Bone marrow (tissue), 2 donors: ENCODE data around the gene DRAXIN.

Experiments
- DNase-seq, 2 donors: peaks; one replicate each; lab custom pipeline; 2025; lab: John Stamatoyannopoulos, UW

The DRAXIN gene

DNA sequence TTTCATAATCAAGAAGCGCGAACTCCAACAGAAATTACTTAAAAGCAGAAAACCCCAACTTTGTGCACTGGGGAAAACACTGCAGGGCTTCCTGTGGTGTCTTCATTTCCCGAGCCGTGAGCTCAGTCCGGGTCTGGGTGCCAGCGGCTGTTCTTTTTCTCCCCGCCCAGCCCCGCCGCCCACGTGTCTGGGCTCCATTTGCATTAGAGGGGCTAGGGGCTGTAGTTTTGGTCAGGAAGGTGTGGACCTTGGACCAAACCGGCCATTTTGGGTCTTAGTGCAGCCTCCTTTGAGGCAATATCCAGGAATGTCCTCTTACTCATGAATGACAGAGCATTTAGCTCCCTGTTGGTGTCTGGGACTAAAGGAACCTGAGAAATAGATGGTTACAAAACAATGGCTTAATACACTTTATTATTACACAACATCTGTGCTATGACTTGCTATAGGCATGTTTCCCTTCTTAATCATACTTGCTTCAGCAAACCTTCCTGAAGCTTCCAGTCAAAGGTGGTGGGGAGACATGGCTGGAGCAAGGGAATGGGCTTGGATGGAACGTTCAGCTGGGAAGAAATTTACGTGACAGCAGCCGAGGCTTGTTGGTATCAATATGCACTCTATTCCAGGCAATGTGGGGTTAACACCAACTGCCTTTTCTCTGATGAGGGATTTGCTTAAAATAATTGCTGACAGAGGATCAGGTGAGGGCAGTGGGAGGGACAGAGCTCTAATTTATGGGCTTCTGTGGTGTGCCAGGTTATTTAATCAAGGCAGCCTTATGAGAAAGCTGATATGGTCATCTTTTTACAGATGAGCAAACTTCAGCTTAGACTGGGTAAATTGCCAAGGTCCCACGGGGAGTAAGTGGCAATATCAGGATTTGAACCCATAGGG lies 45.5 kb downstream of the DRAXIN start:
- DNase-seq: peak; percentile 32 to 90

DNA sequence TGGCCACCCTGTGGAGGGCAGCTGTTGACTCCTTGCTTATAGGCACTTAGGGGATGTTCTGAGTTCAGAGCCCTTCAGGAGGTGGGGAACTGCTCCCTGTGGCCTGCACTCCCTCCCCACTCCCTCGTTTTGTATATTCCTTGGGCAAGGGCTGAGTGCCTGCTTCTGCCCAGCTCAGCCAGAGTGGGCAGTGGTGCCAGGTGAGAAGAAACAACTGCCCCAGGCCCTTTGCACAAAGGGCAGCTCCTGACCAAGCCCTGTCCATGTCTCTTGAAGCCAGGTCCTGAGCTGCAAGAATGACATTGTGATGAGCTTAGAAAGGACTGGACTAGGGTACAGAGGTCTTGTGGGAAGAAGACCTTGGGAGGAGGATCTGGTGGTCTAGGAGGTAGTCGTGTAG lies 46.6 kb downstream of the DRAXIN start:
- no peak for DNase-seq

DNA sequence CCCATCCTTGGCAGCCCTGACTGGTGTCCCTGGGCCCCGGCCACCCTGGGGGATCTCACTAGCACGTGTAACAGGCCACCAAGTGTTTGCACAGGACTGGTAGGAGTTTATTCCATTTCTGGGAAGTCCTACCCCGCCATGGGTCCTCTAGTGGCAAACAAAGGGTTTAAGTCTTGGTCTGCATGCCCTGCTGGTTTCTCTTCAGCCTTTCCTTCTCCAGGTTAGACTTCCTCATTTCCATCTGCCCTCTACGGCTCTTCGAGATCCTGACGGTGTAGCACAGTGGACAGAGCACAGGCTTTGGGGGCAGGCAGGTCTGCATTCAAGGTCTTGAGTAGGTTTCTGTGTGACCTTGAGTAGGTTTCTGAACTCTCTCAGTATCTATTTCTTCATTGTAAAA lies 47.3 kb downstream of the DRAXIN start:
- no peak for DNase-seq

DNA sequence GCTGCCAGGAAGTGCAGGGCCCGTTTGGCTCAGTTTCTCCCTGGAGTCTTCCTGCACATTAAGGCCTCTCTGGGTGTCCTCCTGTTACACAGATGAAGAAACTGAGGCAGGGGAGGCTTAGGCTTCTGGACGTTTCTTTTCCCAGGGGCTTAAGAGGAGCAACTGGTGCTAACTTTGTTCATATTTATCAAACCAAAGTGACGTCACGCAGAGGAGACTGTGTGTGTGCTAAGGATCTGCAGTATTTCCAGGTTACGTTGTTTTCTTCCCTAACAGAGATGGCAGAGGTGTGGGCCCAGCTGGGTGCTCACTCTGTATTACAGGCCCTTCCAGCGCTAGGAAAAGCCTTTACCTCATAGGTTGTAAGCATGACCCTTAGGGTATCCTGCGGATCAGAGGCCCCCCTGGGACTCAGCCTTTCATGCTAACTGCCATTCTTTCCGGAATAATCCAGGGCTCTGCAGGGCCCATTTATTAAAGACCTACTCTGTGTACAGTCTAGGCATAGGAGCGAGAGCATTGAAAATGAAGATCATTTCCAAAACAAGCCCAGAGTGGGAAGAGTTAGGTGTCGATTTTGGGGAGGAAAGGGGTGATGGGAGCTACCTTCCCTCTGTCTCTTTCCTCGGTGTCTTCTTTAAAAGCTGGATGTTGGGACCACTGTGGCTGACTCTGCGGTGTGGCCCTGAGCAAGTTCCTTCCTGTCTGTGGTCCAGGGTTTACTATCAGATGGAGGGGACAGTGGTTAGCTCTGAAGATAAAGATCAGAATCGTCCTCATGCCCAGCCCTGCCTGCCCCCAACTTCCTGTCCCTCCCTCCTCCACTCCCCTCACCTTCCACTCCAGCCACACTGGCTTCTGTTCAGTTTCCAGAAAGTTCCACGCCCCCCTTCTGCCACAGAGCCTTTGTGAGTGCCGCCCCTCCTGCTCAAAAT lies 49.0 kb downstream of the DRAXIN start:
- peak in 1 of 2 donors; percentile 43 for DNase-seq

DNA sequence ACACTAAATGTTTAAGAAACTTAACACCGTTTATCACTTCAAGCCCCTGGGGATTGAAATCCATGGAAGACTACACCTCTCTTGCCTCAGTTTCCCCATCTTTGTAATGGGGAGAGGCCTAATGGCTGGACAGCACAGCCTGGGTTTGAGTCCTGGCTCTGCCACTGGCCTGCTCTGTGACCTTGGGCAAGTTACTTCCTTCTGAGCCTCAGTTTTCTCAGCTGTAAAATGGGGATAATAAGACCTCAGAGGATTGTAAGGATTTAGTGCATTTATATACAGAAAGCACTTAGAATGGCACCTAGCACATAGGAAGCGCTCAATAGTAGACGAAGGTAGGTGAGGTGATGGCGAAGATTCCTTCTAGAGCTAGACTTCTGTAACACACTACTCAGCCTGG lies 50.0 kb downstream of the DRAXIN start:
- DNase-seq: no peak

DNA sequence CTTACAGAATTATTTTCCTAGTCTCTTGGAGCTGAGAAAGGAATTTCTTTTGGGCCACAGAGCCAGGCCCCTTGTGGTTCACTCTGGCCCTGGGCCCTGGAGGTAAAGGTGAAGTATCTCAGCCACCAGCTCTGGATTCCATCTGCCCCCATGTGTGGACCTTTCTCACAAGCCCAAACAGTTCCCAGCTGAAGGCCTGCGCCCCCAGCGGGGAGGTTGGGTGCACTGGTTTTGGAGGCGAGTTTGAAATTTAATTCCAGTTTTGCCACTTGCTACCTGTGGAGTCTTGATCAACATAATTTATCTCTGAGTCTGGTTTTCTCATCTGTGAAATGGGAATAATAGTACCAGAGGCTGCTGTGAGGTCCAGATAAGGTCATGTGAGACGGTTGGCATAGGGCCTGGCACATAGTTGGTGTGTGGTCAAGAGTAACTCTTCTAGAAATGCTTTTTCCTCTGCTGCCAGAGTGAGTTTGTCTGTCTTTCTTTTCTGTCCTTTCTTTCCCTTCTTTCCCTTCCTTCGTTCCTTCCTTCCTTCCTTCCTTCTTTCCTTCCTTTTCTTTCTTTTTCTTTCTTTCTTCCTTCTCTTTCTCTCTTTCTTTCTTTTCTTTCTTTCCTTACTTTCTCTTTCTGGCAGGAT lies 50.5 kb downstream of the DRAXIN start:
- no peak for DNase-seq

DNA sequence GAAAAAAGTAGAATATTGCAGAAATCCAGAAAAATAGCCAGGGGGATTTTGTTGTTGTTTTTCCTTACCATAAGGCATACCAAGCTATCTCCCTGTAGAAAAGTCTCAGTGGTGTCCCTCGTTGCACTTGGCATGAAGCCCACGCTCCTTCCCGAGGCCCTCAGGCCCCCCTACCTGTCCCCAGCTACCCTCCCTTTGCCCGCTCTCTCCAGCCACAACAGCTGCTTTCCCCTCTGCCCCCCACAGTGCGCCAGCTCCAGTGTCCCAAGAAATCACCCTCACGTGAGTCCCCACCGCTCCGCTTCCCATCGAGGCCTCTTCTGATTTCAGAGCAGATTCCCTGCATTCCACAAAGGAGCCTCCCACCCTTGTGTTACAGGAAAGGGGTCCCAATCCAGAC lies 52.8 kb downstream of the DRAXIN start:
- DNase-seq: no peak

DNA sequence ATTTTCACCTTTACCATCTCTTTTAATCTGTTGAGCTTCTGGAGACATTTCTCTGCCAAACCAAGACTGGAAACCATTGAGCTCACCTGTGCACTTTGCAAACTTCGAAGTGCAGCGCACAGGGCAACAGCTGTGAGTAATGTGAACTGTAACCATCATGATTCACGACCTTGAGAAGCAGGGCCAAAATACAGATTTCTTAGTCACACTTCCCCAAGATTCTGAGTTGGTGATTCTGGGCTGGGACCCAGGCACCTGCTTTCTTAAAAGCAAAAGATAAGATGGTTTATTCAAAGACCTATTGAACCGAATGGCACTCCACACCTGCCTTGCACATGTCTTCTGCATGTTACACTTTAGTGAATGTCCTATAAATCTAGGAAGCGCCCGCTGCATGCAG lies 54.6 kb downstream of the DRAXIN start:
- no peak for DNase-seq

DNA sequence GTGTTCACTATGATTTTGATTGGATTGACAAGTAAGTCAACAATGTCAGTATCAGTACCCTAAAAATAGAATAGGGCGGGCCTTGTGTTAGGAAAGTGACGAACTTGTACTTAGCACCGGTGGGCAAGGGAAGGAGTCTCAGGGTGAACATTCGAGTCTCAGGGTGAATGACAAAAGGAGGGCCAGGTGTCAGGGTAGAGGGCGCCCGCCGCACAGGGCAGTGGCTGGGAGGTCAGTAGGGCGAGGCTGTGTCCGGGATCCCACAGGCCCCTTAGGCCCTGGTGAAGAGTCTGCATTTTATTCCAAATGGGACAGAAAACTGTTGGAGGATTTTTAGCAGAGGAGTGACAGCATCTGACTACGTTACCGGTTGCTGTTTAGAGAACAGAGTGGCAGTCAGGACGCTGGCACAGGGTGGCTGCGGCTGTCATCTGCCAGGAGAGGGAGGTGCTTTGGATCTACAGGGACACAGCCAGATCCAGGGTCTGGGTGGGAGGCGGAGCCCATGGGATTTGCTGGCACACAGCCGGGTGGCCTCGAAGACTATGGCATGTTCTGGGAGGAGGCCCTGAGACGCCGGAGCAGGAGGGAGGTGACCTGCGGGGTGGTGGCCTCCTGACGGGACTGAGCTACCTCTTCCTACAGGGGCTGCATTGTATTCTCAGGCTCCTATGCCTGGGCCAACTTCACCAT lies 55.4 kb downstream of the DRAXIN start:
- DNase-seq: no peak

DNA sequence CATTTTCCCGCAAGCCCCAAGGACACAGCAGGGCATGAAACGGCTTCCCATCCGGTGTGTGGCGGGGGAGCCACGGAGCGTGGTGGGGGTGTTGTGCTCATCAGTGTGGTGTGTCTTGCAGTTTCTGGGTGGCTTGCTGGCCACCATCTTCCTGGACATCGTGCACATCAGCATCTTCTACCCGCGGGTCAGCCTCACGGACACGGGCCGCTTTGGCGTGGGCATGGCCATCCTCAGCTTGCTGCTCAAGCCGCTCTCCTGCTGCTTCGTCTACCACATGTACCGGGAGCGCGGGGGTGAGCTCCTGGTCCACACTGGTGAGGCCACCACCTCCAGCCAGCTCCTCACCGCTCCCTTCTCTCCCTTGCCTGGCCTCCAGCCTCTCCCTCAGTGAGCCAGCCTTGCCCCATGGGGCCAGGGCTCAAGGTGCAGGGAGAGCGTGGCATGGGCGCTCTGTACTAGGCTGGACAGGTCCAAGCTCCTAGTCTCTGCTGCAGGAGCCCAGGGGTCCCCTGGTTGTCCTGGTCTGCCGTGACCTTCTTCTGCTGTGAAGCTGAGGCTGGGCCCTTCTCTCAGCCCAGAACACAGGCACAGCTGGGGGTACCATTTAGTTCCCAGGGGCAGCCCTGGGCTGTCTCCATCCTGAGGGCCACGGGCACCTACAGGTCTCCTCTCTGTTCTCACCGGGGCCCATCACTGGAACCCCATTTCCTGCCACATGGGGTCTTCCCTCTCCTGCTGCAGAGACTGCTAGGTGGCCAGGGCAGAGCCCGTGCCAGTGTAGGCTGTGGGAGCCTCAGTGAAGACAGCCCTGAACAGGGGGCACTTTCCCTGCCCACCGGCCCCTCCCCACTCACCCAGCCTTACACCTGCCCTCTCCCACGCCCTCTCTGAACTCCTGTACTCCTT lies 57.0 kb downstream of the DRAXIN start:
- no peak for DNase-seq

DNA sequence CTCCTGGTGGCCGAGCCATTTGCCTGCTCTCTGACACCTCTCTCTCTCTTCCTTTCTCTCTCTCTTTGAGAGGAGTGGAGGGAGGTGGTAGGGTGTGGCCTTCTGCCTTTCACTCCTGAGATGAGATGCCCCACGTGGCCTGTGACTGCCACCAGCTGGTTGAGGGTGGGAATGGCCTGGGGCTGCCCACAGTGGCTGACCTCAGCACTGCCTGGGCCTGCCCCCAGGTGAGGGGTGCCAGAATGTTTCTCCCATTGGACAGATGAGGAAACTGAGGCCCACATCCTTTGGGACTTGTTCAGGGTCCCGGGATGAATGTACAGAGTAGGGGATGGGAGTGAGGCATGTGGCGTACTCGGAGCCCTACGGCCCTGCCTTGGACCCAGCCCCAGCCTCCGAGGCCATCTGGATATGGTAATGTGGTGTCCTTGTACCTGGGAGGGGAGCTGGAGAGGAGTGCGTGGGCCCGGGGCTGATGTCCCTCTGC lies 57.7 kb downstream of the DRAXIN start:
- DNase-seq: peak in 1 of 2 donors; percentile 23

DNA sequence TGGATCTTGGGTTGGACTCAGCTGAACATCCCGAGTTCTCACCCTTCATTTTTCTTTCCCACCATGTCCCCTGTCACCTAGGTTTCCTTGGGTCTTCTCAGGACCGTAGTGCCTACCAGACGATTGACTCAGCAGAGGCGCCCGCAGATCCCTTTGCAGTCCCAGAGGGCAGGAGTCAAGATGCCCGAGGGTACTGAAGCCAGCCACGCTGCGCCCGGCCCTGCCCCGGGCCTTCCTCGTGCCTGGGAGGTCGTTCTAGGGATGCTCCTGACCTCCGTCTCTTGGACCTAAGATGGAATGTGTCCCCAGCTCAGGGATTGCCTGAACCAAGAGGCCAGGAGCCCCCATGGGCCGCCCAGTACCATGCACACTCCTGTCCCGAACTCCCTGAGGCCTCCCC lies 58.5 kb downstream of the DRAXIN start:
- DNase-seq: no peak

DNA sequence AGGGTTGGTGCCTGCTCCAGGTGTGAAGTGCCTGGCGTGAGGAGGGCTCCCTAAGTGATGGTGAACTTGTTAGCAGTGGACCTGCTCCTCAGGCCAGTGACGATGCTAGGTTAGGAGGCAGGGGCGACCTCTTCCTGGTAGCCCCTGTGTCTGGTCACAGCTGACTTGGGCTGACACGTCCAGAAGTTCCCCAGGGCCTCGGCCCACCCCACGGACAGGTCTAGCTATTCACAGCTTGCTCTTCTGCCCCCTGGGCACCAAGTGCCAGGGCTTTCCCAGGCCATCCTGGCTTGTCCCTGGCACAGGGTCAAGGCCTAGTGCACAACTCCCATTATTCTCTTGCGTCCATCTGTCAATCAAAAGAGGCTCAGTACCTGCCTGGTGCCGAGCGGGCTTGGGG lies 59.6 kb downstream of the DRAXIN start:
- DNase-seq: no peak

DNA sequence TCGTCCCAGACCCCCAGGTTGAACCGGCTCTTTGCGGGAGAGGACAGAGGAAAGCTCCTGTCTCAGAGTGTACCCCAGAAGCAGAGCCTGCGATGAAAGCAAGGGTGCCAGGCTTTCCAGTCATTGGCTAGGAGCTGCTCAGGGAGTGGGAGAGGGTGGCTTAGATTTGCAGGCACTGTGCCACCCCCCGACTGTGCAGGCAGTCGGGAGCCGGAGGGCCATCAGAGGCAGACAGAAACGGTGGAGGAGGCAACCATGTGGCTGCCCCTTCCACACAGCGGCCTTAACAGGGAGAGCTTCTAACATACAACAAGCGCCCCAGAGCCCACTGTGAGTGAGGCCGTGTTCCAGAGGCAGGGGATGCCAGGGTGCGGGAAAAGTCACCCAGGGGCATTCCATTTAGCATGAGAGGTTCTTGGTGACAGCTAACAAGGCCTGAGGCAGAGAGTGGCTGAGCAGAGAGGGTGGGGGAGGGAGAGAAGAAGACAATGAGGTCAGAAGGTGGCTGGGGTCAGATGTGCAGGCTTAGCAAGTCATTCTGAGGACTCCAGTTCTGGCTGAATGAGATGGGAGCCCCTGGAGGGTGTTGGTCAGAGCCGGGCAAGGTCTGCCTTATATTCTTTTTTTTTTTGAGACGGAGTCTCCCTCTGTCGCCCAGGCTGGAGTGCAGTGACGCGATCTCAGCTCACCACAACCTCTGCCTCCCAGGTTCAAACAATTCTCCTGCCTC lies 61.0 kb downstream of the DRAXIN start:
- no peak for DNase-seq

DNA sequence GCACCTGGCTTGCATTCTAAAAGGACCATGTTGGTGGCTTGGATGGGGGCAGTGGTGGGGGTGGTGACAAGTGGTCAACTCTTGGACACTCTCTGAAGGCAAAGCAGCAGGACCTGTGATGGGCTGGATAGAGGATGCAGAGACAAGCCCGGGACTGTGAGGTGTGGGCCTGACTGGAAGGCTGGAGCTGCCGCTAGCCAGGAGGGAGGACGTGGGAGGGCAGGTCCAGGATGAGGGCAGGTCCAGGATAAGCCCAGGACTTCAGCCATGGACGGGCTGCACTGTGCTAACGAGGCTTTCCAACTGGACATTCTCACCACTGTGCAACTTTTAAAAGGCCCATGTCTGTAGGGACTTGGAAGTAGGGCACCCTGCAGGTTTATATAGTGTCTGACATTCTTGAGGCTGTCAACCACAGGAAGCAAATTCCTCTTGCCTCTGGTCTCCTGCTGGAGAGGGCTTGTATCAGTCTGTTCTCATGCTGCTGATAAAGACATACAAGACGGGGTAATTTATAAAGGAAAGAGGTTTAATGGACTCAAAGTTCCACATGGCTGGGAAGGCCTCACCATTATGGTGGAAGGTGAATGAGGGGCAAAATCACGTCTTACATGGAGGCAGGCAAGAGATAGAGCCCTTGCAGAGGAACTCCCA lies 62.2 kb downstream of the DRAXIN start:
- no peak for DNase-seq

DNA sequence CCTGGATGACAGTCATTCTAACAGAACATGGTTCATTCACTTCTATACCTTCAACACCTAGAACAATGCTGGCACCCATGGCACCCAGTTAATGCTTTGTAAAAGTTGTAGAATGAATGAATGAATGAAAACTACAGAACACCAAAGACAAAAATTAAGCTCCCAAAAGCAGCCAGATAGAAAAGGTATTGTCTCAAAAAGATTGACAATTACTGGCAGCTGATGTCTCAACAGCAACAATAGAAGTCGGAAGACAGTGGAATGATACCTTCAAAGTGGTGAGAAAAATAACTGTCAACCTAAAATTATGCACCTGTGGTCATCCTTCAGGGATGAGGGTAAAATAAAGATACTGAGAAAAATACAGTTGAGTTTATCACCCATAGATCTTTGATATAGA lies 65.5 kb downstream of the DRAXIN start:
- no peak for DNase-seq

DNA sequence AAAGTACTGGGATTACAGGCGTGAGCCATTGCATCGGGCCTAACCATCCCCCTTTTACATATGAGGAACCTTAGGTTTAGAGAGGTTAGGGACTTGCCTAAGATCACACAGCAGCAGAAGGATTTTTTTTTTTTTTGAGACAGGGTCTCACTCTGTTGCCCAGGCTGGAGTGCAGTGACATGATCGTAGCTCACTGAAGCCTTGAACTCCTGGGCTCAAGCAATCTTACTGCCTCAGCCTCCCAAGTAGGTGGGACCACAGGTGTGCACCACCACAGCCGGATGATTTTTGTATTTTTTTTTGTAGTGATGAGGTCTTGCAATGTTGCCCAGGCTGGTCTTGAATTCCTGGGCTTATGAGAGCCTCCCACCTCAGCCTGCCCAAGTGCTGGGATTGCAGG lies 68.3 kb downstream of the DRAXIN start:
- DNase-seq: no peak

DNA sequence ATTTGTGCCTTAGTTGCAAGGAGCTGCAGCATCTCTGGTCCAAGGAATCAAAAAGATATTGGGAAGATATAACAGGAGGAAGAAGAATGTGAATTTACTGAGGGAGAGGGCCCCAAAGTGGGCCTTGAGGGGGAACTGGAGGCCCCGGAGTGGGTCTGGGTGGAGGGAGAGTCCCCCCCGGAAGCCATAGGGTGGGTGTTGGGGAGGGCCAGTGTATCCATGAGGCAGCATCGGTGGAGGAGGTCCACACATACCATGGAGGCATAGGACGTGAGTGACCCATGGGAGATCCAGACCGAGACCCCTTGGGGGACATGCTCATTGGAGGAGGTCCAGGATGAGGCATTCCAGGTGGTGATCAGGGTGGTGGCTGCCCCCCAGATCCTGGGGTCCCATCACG lies 69.8 kb downstream of the DRAXIN start:
- DNase-seq: no peak

DNA sequence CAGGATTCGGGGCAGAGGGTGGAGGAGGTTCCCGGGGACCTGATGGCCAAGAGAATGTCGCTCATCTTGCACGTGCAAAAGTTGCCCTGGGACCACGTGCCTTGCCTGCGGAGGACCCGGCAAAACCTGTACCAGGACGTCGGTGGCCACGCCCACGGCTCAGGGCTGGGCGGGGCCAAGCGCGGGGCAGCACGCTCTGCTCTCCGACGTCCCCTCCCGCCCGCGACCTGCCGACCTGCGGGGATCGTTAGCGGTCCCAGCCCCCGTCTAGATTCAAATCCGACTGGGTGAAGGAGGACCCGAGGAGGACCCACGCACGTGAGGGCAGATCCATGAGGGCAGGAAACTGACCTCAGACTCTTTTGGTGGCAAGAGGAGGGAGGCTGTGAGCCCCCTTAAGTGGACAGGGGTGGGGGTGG lies 70.5 kb downstream of the DRAXIN start, which contains the start of gene C1orf167:
Gene C1orf167, plus strand, starts transcription at position 206 of the 419 bp plus-strand sequence. CDS start 2,208 bp downstream, outside the sequence.
- no peak for DNase-seq
